CD4-positive, alpha-beta T cell treated with Interleukin-6 for 4 hours (primary cell): ENCODE data around the gene SZRD1.

Experiments used
- DNase-seq: peaks from one replicate; pipeline ENCODE4 v3.0.0-alpha.2; 2020; ENCODE audit warnings: mixed read lengths

SZRD1 gene

GRCh38 chr1:16441282-16441665, 74.2 kb downstream of the SZRD1 start:
- DNase-seq, result peak; percentile 37

- DNase-seq, result no peak
These were observed 75.2 kb downstream of the SZRD1 start for GRCh38 chr1:16442265-16442664.

GRCh38 chr1:16442941-16443340, 75.9 kb downstream of the SZRD1 start:
- no peak for DNase-seq

GRCh38 chr1:16443975-16444770, 77.1 kb downstream of the SZRD1 start:
- DNase-seq, result no peak

- no peak for DNase-seq
These were observed 78.0 kb downstream of the SZRD1 start for GRCh38 chr1:16445052-16445451.

- no peak for DNase-seq
These were observed 79.1 kb downstream of the SZRD1 start for GRCh38 chr1:16446116-16446515.

GRCh38 chr1:16447641-16448040, 80.6 kb downstream of the SZRD1 start:
- no peak for DNase-seq
